CD8-positive, alpha-beta memory T cell (primary cell): ENCODE results near the gene SLC9A9. TPM values are rescaled to one million over a fixed set of nuclear protein-coding genes. Genes with fewer than 3 reads are reported as not detected.

Source experiments
- CTCF ChIA-PET: fragments of 350-600 bp; sonication (Branson Sonifier 250); formaldehyde crosslinking; loops from one replicate; lab custom pipeline; 2021; ENCODE audit warnings: antibody characterized with exemption; lab: Charles Lee
- POLR2A ChIA-PET: fragments of 350-600 bp; sonication (Branson Sonifier 250); formaldehyde crosslinking; loops from one replicate; lab custom pipeline; 2021; ENCODE audit warnings: antibody characterized with exemption; lab: Charles Lee
- DNase-seq, 5 donors: peaks; one replicate each; pipeline versions ENCODE4 v3.0.0 to v3.0.0-alpha.2; 2020 to 2022; ENCODE audit warnings: mixed read lengths in 1 of 5
- H3K27ac ChIP-seq: one replicate; pipeline ENCODE4 v1.7.0; 2013; ENCODE audit warnings: low read depth, mild to moderate bottlenecking, low read length, moderate library complexity
- H3K27me3 ChIP-seq: 2 replicates; pipeline ENCODE4 v1.7.0; 2013; ENCODE audit warnings: low read length, mild to moderate bottlenecking; ENCODE audit not compliant: insufficient read depth, poor library complexity, severe bottlenecking
- H3K36me3 ChIP-seq: 2 replicates; pipeline ENCODE4 v1.7.0; 2013; ENCODE audit warnings: mild to moderate bottlenecking, low read length, moderate library complexity; ENCODE audit not compliant: insufficient read depth
- H3K4me1 ChIP-seq: 2 replicates; pipeline ENCODE4 v1.7.0; 2013; ENCODE audit warnings: mild to moderate bottlenecking, low read length, moderate library complexity; ENCODE audit not compliant: insufficient read depth
- H3K4me3 ChIP-seq: 2 replicates; pipeline ENCODE4 v1.7.0; 2013; ENCODE audit warnings: mild to moderate bottlenecking, low read length
- H3K9me3 ChIP-seq: 2 replicates; pipeline ENCODE4 v1.7.0; 2013; ENCODE audit warnings: mild to moderate bottlenecking, low read length
- H3K27ac Mint-ChIP-seq, 8 donors: one replicate each; pipeline ENCODE4 v1.8.0; 2020 to 2021; ENCODE audit warnings: mixed read lengths in 8 of 8, mild to moderate bottlenecking in 6 of 8, inconsistent platforms in 3 of 8, moderate library complexity in 3 of 8
- H3K27me3 Mint-ChIP-seq, 2 donors: one replicate each; pipeline ENCODE4 v1.8.0; 2020 to 2021; ENCODE audit warnings: mixed read lengths in 2 of 2, mild to moderate bottlenecking in 1 of 2, moderate library complexity in 1 of 2
- H3K36me3 Mint-ChIP-seq, 3 donors: one replicate each; pipeline ENCODE4 v1.8.0; 2020 to 2021; ENCODE audit warnings: mixed read lengths in 3 of 3, inconsistent platforms in 1 of 3, mild to moderate bottlenecking in 1 of 3
- H3K4me1 Mint-ChIP-seq, 3 donors: one replicate each; pipeline ENCODE4 v1.8.0; 2020 to 2021; ENCODE audit warnings: mixed read lengths in 3 of 3, inconsistent platforms in 1 of 3, mild to moderate bottlenecking in 1 of 3
- H3K4me3 Mint-ChIP-seq, 7 donors: one replicate each; pipeline ENCODE4 v1.8.0; 2020 to 2021; ENCODE audit warnings: mixed read lengths in 7 of 7, mild to moderate bottlenecking in 6 of 7, moderate library complexity in 4 of 7, inconsistent platforms in 2 of 7
- H3K9me3 Mint-ChIP-seq, 5 donors: one replicate each; pipeline ENCODE4 v1.8.0; 2020 to 2022; ENCODE audit warnings: mixed read lengths in 5 of 5, mild to moderate bottlenecking in 3 of 5, moderate library complexity in 2 of 5, inconsistent platforms in 1 of 5
- polyA plus RNA-seq: library from polyadenylated mRNA; unstranded; fragments of 300-500 nt; fragmentation: Illumina TruSeq; gene quantifications from one replicate; pipeline ENCODE4 v1.2.3, GENCODE V29; 2021
- total RNA-seq, 2 experiments: library from RNA; stranded (reverse); gene quantifications; one replicate each; pipeline ENCODE4 v1.2.3, GENCODE V29; 2021

Gene SLC9A9
- total and polyA plus RNA-seq, 3 experiments from 2014 or later, result 1.2 to 18.0 (median 2.2) TPM

GRCh38 chr3:143584474-143584873, 263.8 kb downstream of the SLC9A9 start:
- H3K36me3 Mint-ChIP-seq, result peaks cover 0 to 7% (median 6%) of the 10 kb centered on the region in 3 donors
- Histone ChIP-seq H3K4me3 (no peak overlapping the region), H3K4me1 (no peaks in the 10 kb centered on the region), H3K27me3 (no peaks in the 10 kb centered on the region), H3K27ac (no peak overlapping the region), H3K36me3 (no peaks in the 10 kb centered on the region), H3K9me3 (no peaks in the 10 kb centered on the region)
- H3K27me3 Mint-ChIP-seq, result no peaks in the 10 kb centered on the region
- H3K9me3 Mint-ChIP-seq, result no peaks in the 10 kb centered on the region
- POLR2A ChIA-PET, result no interaction called here
- H3K4me3 Mint-ChIP-seq, result no peak overlapping the region
- DNase-seq, result no peak
- H3K4me1 Mint-ChIP-seq, result no peaks in the 10 kb centered on the region
- H3K27ac Mint-ChIP-seq, result no peak overlapping the region
- CTCF ChIA-PET, result no interaction called here

- no peaks in the 10 kb centered on the region for H3K27me3 ChIP-seq
- CTCF ChIA-PET, result no interaction called here
- POLR2A ChIA-PET, result no interaction called here
- DNase-seq, result no peak
- H3K27ac ChIP-seq, result no peak overlapping the region
- no peaks in the 10 kb centered on the region for H3K36me3 ChIP-seq
- no peak overlapping the region for H3K4me3 ChIP-seq
- Mint-ChIP-seq H3K4me1 (no peaks in the 10 kb centered on the region), H3K4me3 (no peak overlapping the region), H3K27me3 (no peaks in the 10 kb centered on the region), H3K36me3 (peaks cover 9 to 16% (median 9%) of the 10 kb centered on the region in 3 donors), H3K9me3 (no peaks in the 10 kb centered on the region), H3K27ac (peak overlapping the region in 1 of 8 donors; percentile 51)
- no peaks in the 10 kb centered on the region for H3K4me1 ChIP-seq
- H3K9me3 ChIP-seq, result no peaks in the 10 kb centered on the region
Observed at GRCh38 chr3:143581972-143582722, 266.1 kb downstream of the SLC9A9 start.

- H3K9me3 Mint-ChIP-seq, result no peaks in the 10 kb centered on the region
- H3K4me1 Mint-ChIP-seq, result no peaks in the 10 kb centered on the region
- no peak overlapping the region for H3K4me3 ChIP-seq
- H3K4me3 Mint-ChIP-seq, result no peak overlapping the region
- no peaks in the 10 kb centered on the region for H3K9me3 ChIP-seq
- H3K27ac ChIP-seq, result no peak overlapping the region
- H3K4me1 ChIP-seq, result no peaks in the 10 kb centered on the region
- H3K36me3 Mint-ChIP-seq, result peaks cover 29 to 32% (median 30%) of the 10 kb centered on the region in 3 donors
- no peak for DNase-seq
- H3K27me3 Mint-ChIP-seq, result no peaks in the 10 kb centered on the region
- CTCF ChIA-PET, result no interaction called here
- H3K36me3 ChIP-seq, result no peaks in the 10 kb centered on the region
- H3K27ac Mint-ChIP-seq, result peak overlapping the region in 1 of 8 donors; percentile 28
- POLR2A ChIA-PET, result no interaction called here
- no peaks in the 10 kb centered on the region for H3K27me3 ChIP-seq
Observed at GRCh38 chr3:143578810-143579435, 269.3 kb downstream of the SLC9A9 start.

- no peak for DNase-seq
- no peaks in the 10 kb centered on the region for H3K9me3 ChIP-seq
- no peak overlapping the region for H3K27ac ChIP-seq
- H3K36me3 ChIP-seq, result no peaks in the 10 kb centered on the region
- no peak overlapping the region for H3K4me3 Mint-ChIP-seq
- H3K4me1 ChIP-seq, result no peaks in the 10 kb centered on the region
- no peak overlapping the region for H3K4me3 ChIP-seq
- POLR2A ChIA-PET, result no interaction called here
- no peak overlapping the region for H3K27ac Mint-ChIP-seq
- no peaks in the 10 kb centered on the region for H3K27me3 ChIP-seq
- H3K36me3 Mint-ChIP-seq, result peaks cover 31 to 34% (median 33%) of the 10 kb centered on the region in 3 donors
- CTCF ChIA-PET, result no interaction called here
- H3K9me3 Mint-ChIP-seq, result no peaks in the 10 kb centered on the region
- no peaks in the 10 kb centered on the region for H3K4me1 Mint-ChIP-seq
- H3K27me3 Mint-ChIP-seq, result no peaks in the 10 kb centered on the region
Observed at GRCh38 chr3:143576568-143577270, 271.5 kb downstream of the SLC9A9 start.

GRCh38 chr3:143574933-143575332, 273.3 kb downstream of the SLC9A9 start:
- Mint-ChIP-seq H3K9me3 (no peaks in the 10 kb centered on the region), H3K4me1 (no peaks in the 10 kb centered on the region), H3K36me3 (peaks cover 30 to 35% (median 35%) of the 10 kb centered on the region in 3 donors), H3K4me3 (no peak overlapping the region), H3K27me3 (no peaks in the 10 kb centered on the region), H3K27ac (no peak overlapping the region)
- no peaks in the 10 kb centered on the region for H3K36me3 ChIP-seq
- no peaks in the 10 kb centered on the region for H3K27me3 ChIP-seq
- CTCF ChIA-PET, result no interaction called here
- H3K4me1 ChIP-seq, result no peaks in the 10 kb centered on the region
- POLR2A ChIA-PET, result no interaction called here
- no peak overlapping the region for H3K4me3 ChIP-seq
- no peak overlapping the region for H3K27ac ChIP-seq
- DNase-seq, result no peak
- H3K9me3 ChIP-seq, result no peaks in the 10 kb centered on the region

GRCh38 chr3:143573610-143574303, 274.5 kb downstream of the SLC9A9 start:
- Mint-ChIP-seq H3K4me3 (no peak overlapping the region), H3K36me3 (peaks cover 28 to 38% (median 35%) of the 10 kb centered on the region in 3 donors), H3K4me1 (no peaks in the 10 kb centered on the region), H3K9me3 (no peaks in the 10 kb centered on the region), H3K27ac (no peak overlapping the region), H3K27me3 (no peaks in the 10 kb centered on the region)
- H3K27me3 ChIP-seq, result no peaks in the 10 kb centered on the region
- H3K27ac ChIP-seq, result no peak overlapping the region
- H3K4me1 ChIP-seq, result no peaks in the 10 kb centered on the region
- ChIA-PET CTCF (no interaction called here), POLR2A (no interaction called here)
- H3K9me3 ChIP-seq, result no peaks in the 10 kb centered on the region
- no peak for DNase-seq
- H3K4me3 ChIP-seq, result no peak overlapping the region
- H3K36me3 ChIP-seq, result no peaks in the 10 kb centered on the region

- Histone ChIP-seq H3K27ac (no peak overlapping the region), H3K4me3 (no peak overlapping the region), H3K27me3 (no peaks in the 10 kb centered on the region), H3K9me3 (no peaks in the 10 kb centered on the region), H3K36me3 (no peaks in the 10 kb centered on the region), H3K4me1 (no peaks in the 10 kb centered on the region)
- DNase-seq, result no peak
- H3K36me3 Mint-ChIP-seq, result peaks cover 20 to 35% (median 24%) of the 10 kb centered on the region in 3 donors
- ChIA-PET POLR2A (no interaction called here), CTCF (no interaction called here)
- H3K4me1 Mint-ChIP-seq, result no peaks in the 10 kb centered on the region
- no peaks in the 10 kb centered on the region for H3K9me3 Mint-ChIP-seq
- no peak overlapping the region for H3K27ac Mint-ChIP-seq
- H3K27me3 Mint-ChIP-seq, result no peaks in the 10 kb centered on the region
- no peak overlapping the region for H3K4me3 Mint-ChIP-seq
Observed at GRCh38 chr3:143571548-143571947, 276.7 kb downstream of the SLC9A9 start.
